Adrenal gland (tissue), 12 donors: Measurements from ENCODE around the gene OPCML. TPM values are rescaled to one million over a fixed set of nuclear protein-coding genes. Genes with fewer than 3 reads are reported as not detected.

Experiments
- DNase-seq, 7 donors: peaks; one replicate each; pipeline ENCODE4 v3.0.0-alpha.2; 2019 to 2020
- H3K27ac ChIP-seq, 5 donors: fragments of 200-600 bp; sonication (generic) in 4 of 5; 1 replicate in 3 of 5; 2 replicates in 2 of 5; pipeline versions ENCODE4 v1.5.1 to v1.8.0; 2016 to 2020; ENCODE audit warnings: mild to moderate bottlenecking in 1 of 5
- H3K27me3 ChIP-seq: fragments of 200-600 bp; 2 replicates; pipeline ENCODE4 v1.8.0; 2021
- H3K36me3 ChIP-seq, 2 donors: fragments of 200-600 bp; replicated peaks in 1 of 2; 1 replicate in 1 of 2; 2 replicates in 1 of 2; pipeline versions ENCODE4 v1.5.1 to v1.8.0; 2018 to 2022
- H3K4me1 ChIP-seq, 2 donors: fragments of 200-600 bp; replicated peaks in 1 of 2; 1 replicate in 1 of 2; 2 replicates in 1 of 2; pipeline versions ENCODE4 v1.5.1 to v1.8.0; 2018 to 2021
- H3K4me3 ChIP-seq, 4 donors: fragments of 200-600 bp; sonication (generic) in 3 of 4; one replicate each; pipeline ENCODE4 v1.5.1; 2016 to 2018
- H3K9me3 ChIP-seq, 3 donors: fragments of 200-600 bp; sonication (generic) in 1 of 3; replicated peaks in 1 of 3; 1 replicate in 2 of 3; 2 replicates in 1 of 3; pipeline versions ENCODE4 v1.5.1 to v1.8.0; 2016 to 2021
- CTCF ChIP-seq, 6 experiments: fragments of 450-650 bp in 4 of 6; fragments of 200-600 bp in 2 of 6; sonication (generic) in 1 of 6; IDR thresholded peaks; 1 replicate in 5 of 6; 2 replicates in 1 of 6; pipeline versions ENCODE4 v1.5.1 to v1.8.0; 2016 to 2021; ENCODE audit warnings: antibody characterized with exemption in 6 of 6, mild to moderate bottlenecking in 2 of 6, moderate library complexity in 1 of 6
- POLR2A ChIP-seq, 2 donors: fragments of 450-650 bp; IDR thresholded peaks; one replicate each; pipeline ENCODE4 v1.6.1; 2017; ENCODE audit warnings: antibody characterized with exemption in 2 of 2, mild to moderate bottlenecking in 2 of 2, moderate library complexity in 1 of 2
- WGBS, 4 donors: extraction: QIAGEN DNeasy Blood & Tissue Kit in 2 of 4; methylation state at CpG; one replicate each; pipeline versions ENCODE4 v1.1.5 to v1.1.7; 2013 to 2017; 5-methylcytosine and 5-hydroxymethylcytosine counted together
- intact Hi-C, 2 donors: fragments of 100-400 bp; cut with DNase I; formaldehyde crosslinking; loops; one replicate each; pipeline versions ENCODE4 v1.14.1 to v1.15.0; 2022 to 2023
- polyA plus RNA-seq, 3 donors: library from polyadenylated mRNA; stranded (reverse); fragments of 200-250 nt in 2 of 3; fragments of 350-450 nt in 1 of 3; fragmentation: Illumina TruSeq in 1 of 3; extraction: RNeasy Lipid Tissue Mini Kit (QIAGEN cat#74804) in 1 of 3; gene quantifications; one replicate each; pipeline ENCODE4 v1.2.3, GENCODE V29; 2013 to 2014
- total RNA-seq, 9 donors: library from RNA; depleted of rRNA in 4 of 9; stranded (reverse); fragments of >200 nt in 4 of 9; fragments of 120-200 nt in 1 of 9; fragmentation: NEBNext Ultra II Directional in 1 of 9; extraction: Animal tissue kit (Norgen Biotek cat#: 25700) in 1 of 9; gene quantifications; one replicate each; pipeline versions ENCODE4 v1.1.0 to v1.2.4, GENCODE V29; 2013 to 2023
- donor health status: healthy with polysubstance abuse.
- donor health status: Bipolar disorder and iron deficiency.
- donor health status: DM: yes; HTN: yes; CAD: no.
- donor health status: DM: no; HTN: no; CAD: no.
- donor health status: DM: no; HTN: no; CAD: no.
- donor health status: DM: yes; HTN: yes; CAD: no.

The OPCML gene
- total and polyA plus RNA-seq, 12 donors = 0.10 to 5.5 (median 0.72) TPM; not detected in 5

- WGBS, 4 donors = 77 to 84% (median 80%) methylated on average over 7 of the region's 7 CpGs
- no peak for DNase-seq
- H3K9me3 ChIP-seq = no peaks in the 10 kb centered on the region
- H3K27ac ChIP-seq = no peak overlapping the region
- intact Hi-C loops = no loop called here
- no peaks in the 10 kb centered on the region for H3K4me1 ChIP-seq
- TF ChIP-seq POLR2A (IDR thresholded peaks at IDR 0.05) (no peak), CTCF (IDR thresholded peaks at IDR 0.05) (no peak)
- no peak overlapping the region for H3K4me3 ChIP-seq
- H3K27me3 ChIP-seq = no peaks in the 10 kb centered on the region
- H3K36me3 ChIP-seq = no peaks in the 10 kb centered on the region
These were observed 16.3 kb upstream of the OPCML start for GRCh38 chr11:133548641-133549040.

- Histone ChIP-seq H3K4me1 (no peaks in the 10 kb centered on the region), H3K27me3 (no peaks in the 10 kb centered on the region), H3K4me3 (no peak overlapping the region), H3K27ac (no peak overlapping the region), H3K36me3 (no peaks in the 10 kb centered on the region), H3K9me3 (no peaks in the 10 kb centered on the region)
- intact Hi-C loops = no loop called here
- TF ChIP-seq POLR2A (IDR thresholded peaks at IDR 0.05) (no peak), CTCF (IDR thresholded peaks at IDR 0.05) (no peak)
- no peak for DNase-seq
- 68 to 75% (median 72%) methylated on average over 10 to 12 of the region's 12 CpGs for WGBS, 4 donors
These were observed 15.7 kb upstream of the OPCML start for GRCh38 chr11:133547808-133548494.

- WGBS, 4 donors = 67 to 75% (median 69%) methylated on average over 6 to 8 of the region's 8 CpGs
- Histone ChIP-seq H3K27ac (no peak overlapping the region), H3K4me3 (no peak overlapping the region), H3K9me3 (no peaks in the 10 kb centered on the region), H3K36me3 (no peaks in the 10 kb centered on the region), H3K27me3 (no peaks in the 10 kb centered on the region), H3K4me1 (no peaks in the 10 kb centered on the region)
- no peak for TF ChIP-seq CTCF (IDR thresholded peaks at IDR 0.05)
- no peak for TF ChIP-seq POLR2A (IDR thresholded peaks at IDR 0.05)
- DNase-seq = no peak
- intact Hi-C loops = no loop called here
These were observed 13.0 kb upstream of the OPCML start for GRCh38 chr11:133545199-133545803.

- Histone ChIP-seq H3K4me3 (no peak overlapping the region), H3K27me3 (no peaks in the 10 kb centered on the region), H3K27ac (no peak overlapping the region), H3K36me3 (no peaks in the 10 kb centered on the region), H3K9me3 (no peaks in the 10 kb centered on the region), H3K4me1 (no peaks in the 10 kb centered on the region)
- intact Hi-C loops = no loop called here
- TF ChIP-seq CTCF (IDR thresholded peaks at IDR 0.05) (no peak), POLR2A (IDR thresholded peaks at IDR 0.05) (no peak)
- WGBS, 4 donors = 43 to 69% (median 54%) methylated on average over 7 of the region's 7 CpGs
- DNase-seq = no peak
These were observed 9.4 kb upstream of the OPCML start for GRCh38 chr11:133541720-133542095.
